ENCODE data around the gene FAM135A. TPM values are rescaled to one million over a fixed set of nuclear protein-coding genes. Genes with fewer than 3 reads are reported as not detected.

FAM135A gene
- total RNA-seq, 1 donor from 2014 or later: 24.1 TPM

GRCh38 chr6:70398783-70399728, 14.3 kb upstream of the FAM135A start:
- Histone ChIP-seq H3K4me1 (no peaks in the 10 kb centered on the region), H3K4me3 (no peak overlapping the region), H3K9me3 (no peaks in the 10 kb centered on the region), H3K27me3 (peaks cover 8% of the 10 kb centered on the region), H3K36me3 (no peaks in the 10 kb centered on the region), H3K27ac (peak overlapping the region; percentile 77)
- no peak for TF ChIP-seq CTCF (IDR thresholded peaks at IDR 0.05)
- peak; percentile 94 for ATAC-seq
- intact Hi-C loops (cut with DNase I): no loop called here
- peak; percentile 67 for DNase-seq

- Histone ChIP-seq H3K36me3 (no peaks in the 10 kb centered on the region), H3K27ac (no peak overlapping the region), H3K9me3 (no peaks in the 10 kb centered on the region), H3K4me3 (no peak overlapping the region), H3K27me3 (peaks cover 11% of the 10 kb centered on the region), H3K4me1 (no peaks in the 10 kb centered on the region)
- no peak for TF ChIP-seq CTCF (IDR thresholded peaks at IDR 0.05)
- ATAC-seq: no peak
- intact Hi-C loops (cut with DNase I): no loop called here
- DNase-seq: no peak
Observed at GRCh38 chr6:70404658-70405057, 8.7 kb upstream of the FAM135A start.

GRCh38 chr6:70409216-70409615, 4.1 kb upstream of the FAM135A start:
- Histone ChIP-seq H3K27me3 (peaks cover 2% of the 10 kb centered on the region), H3K9me3 (no peaks in the 10 kb centered on the region), H3K4me3 (no peak overlapping the region), H3K36me3 (no peaks in the 10 kb centered on the region), H3K4me1 (peaks cover 4% of the 10 kb centered on the region), H3K27ac (no peak overlapping the region)
- no peak for TF ChIP-seq CTCF (IDR thresholded peaks at IDR 0.05)
- DNase-seq (no peak), ATAC-seq (no peak)
- intact Hi-C loops (cut with DNase I): no loop called here

GRCh38 chr6:70411542-70412251, 1.6 kb upstream of the FAM135A start:
- peaks cover 14% of the 10 kb centered on the region for H3K4me1 ChIP-seq
- intact Hi-C loops (cut with DNase I): no loop called here
- H3K27me3 ChIP-seq: no peaks in the 10 kb centered on the region
- TF ChIP-seq CTCF (IDR thresholded peaks at IDR 0.05): no peak
- no peaks in the 10 kb centered on the region for H3K9me3 ChIP-seq
- H3K36me3 ChIP-seq: no peaks in the 10 kb centered on the region
- DNase-seq (no peak), ATAC-seq (no peak)
- no peak overlapping the region for H3K27ac ChIP-seq
- no peak overlapping the region for H3K4me3 ChIP-seq

- H3K4me1 ChIP-seq: peaks cover 14% of the 10 kb centered on the region
- no peak for DNase-seq
Observed at GRCh38 chr6:70412252-70413113, 825 bp upstream of the FAM135A start.

More at GRCh38 chr6:70412252-70413113, 825 bp upstream of the FAM135A start:
- Histone ChIP-seq H3K4me3 (peak overlapping the region; percentile 81), H3K9me3 (no peaks in the 10 kb centered on the region), H3K27me3 (no peaks in the 10 kb centered on the region), H3K27ac (peak overlapping the region; percentile 60), H3K36me3 (no peaks in the 10 kb centered on the region)
- intact Hi-C loops (cut with DNase I): no loop called here
- TF ChIP-seq CTCF (IDR thresholded peaks at IDR 0.05): no peak
- peak; percentile 10 for ATAC-seq
